ENCODE results near the gene FLAD1. TPM values are rescaled to one million over a fixed set of nuclear protein-coding genes. Genes with fewer than 3 reads are reported as not detected.

FLAD1 gene
- total and polyA plus RNA-seq, 2 of the 4 experiments (the other 2 are of a cell fraction) = 26.3 to 37.3 TPM

GRCh38 chr1:154940213-154940560 lies 43.0 kb upstream of the FLAD1 start:
- Histone ChIP-seq H3K9me3 (ENCODE audit: control insufficient read depth, insufficient read depth, low read length) (no peaks in the 10 kb centered on the region), H3K27me3 (ENCODE audit: control insufficient read depth, insufficient read depth, low read length) (no peaks in the 10 kb centered on the region), H4K8ac (ENCODE audit: low read depth in 2 of 2, low read length in 2 of 2) (no peak overlapping the region), H2AK5ac (ENCODE audit: low read depth, low read length) (no peak overlapping the region), H3K56ac (ENCODE audit: extremely low read depth, insufficient read depth, low read length) (no peak overlapping the region), H3K27ac (ENCODE audit: insufficient read depth, low read length) (no peak overlapping the region), H3K79me1 (ENCODE audit: low read depth in 1 of 2, low read length in 2 of 2) (peaks cover 0 to 11% of the 10 kb centered on the region in 2 experiments; a peak in 2 of 4 replicates), H3K9me1 (ENCODE audit: insufficient read depth, low read length) (peaks cover 11% of the 10 kb centered on the region; the same call in 1 of the 2 replicates), H3K4me3 (ENCODE audit: insufficient read depth, low read depth, low read length) (no peak overlapping the region), H3K14ac (replicated peaks; ENCODE audit: low read depth, low read length) (no peak overlapping the region), H4K91ac (ENCODE audit: insufficient read depth, low read depth, low read length) (no peak overlapping the region), H4K20me1 (ENCODE audit: insufficient read depth, low read length) (no peaks in the 10 kb centered on the region), H2BK5ac (ENCODE audit: low read depth, low read length, poor library complexity, severe bottlenecking) (no peak overlapping the region), H3K4me1 (ENCODE audit: control insufficient read depth, insufficient read depth, low read length) (peaks cover 2% of the 10 kb centered on the region), H3K4me2 (ENCODE audit: low read depth, low read length) (no peak overlapping the region), H3K23ac (ENCODE audit: low read depth, low read length) (no peak overlapping the region), H3K9ac (ENCODE audit: low read depth, low read length) (no peak overlapping the region), H3K18ac (ENCODE audit: low read depth, low read length) (no peak overlapping the region), H2AFZ (replicated peaks; ENCODE audit: low read length, poor library complexity) (no peak overlapping the region), H4K5ac (ENCODE audit: low read depth, low read length) (no peak overlapping the region), H3K36me3 (ENCODE audit: control insufficient read depth, insufficient read depth, low read length) (peaks cover 7% of the 10 kb centered on the region), H3K4ac (ENCODE audit: low read depth, low read length) (no peak overlapping the region), H2AK9ac (replicated peaks; ENCODE audit: low read depth, low read length, poor library complexity) (peak overlapping the region; percentile 86), H2BK120ac (ENCODE audit: low read depth, low read length) (no peak overlapping the region), H2BK20ac (ENCODE audit: low read depth, low read length) (no peak overlapping the region), H2BK15ac (ENCODE audit: low read depth, low read length) (no peak overlapping the region)
- TF ChIP-seq MXI1 (IDR thresholded peaks at IDR 0.05; ENCODE audit: borderline replicate concordance, low read depth, low read length) = no peak
- no peak for TF ChIP-seq RAD21 (IDR thresholded peaks at IDR 0.05; ENCODE audit: low read length)
- no peak for TF ChIP-seq CHD1 (IDR thresholded peaks at IDR 0.05; ENCODE audit: low read depth, low read length)
- no peak for TF ChIP-seq MAZ (IDR thresholded peaks at IDR 0.05; ENCODE audit: borderline replicate concordance, low read depth, low read length)
- DNase-seq = no peak
- dilution Hi-C loops (cut with HindIII; ENCODE audit: low sequenced_read_pairs, unreplicated experiment) (no loop called here), intact Hi-C loops (cut with micrococcal nuclease) (no loop called here), in situ Hi-C loops (cut with MboI; ENCODE audit: low sequenced_read_pairs) (no loop called here)
- no peak for ATAC-seq (ENCODE audit: low read depth)
- ChIA-PET POLR2A (ENCODE audit: unreplicated experiment) (no interaction called here), CTCF (no interaction called here)
- no CpG with 5 or more reads among the region's 1 CpG for WGBS, 2 experiments (ENCODE audit: extremely low coverage in 2 of 2, insufficient read length in 1 of 2)
- no TSS peak for BruUV-seq (replicated peaks)
